Skeletal muscle satellite cell (primary cell): Measurements from ENCODE around the gene EGR4. TPM values are rescaled to one million over a fixed set of nuclear protein-coding genes. Genes with fewer than 3 reads are reported as not detected.

ENCODE experiments used
- H3K27me3 ChIP-seq: 2 replicates; pipeline ENCODE4 v1.7.0; 2013; ENCODE audit warnings: low read length; ENCODE audit not compliant: control insufficient read depth, insufficient read depth
- H3K36me3 ChIP-seq: 2 replicates; pipeline ENCODE4 v1.7.0; 2013; ENCODE audit warnings: mild to moderate bottlenecking, control low read depth, low read length; ENCODE audit not compliant: insufficient read depth
- H3K4me1 ChIP-seq: 2 replicates; pipeline ENCODE4 v1.7.0; 2013; ENCODE audit warnings: low read length; ENCODE audit not compliant: control insufficient read depth, insufficient read depth
- H3K4me2 ChIP-seq: 2 replicates; pipeline ENCODE4 v1.7.0; 2013; ENCODE audit warnings: mild to moderate bottlenecking, low read length
- H3K4me3 ChIP-seq: 2 replicates; pipeline ENCODE4 v1.7.0; 2013; ENCODE audit warnings: low read length
- H3K9ac ChIP-seq: 2 replicates; pipeline ENCODE4 v1.7.0; 2013; ENCODE audit warnings: mild to moderate bottlenecking, low read depth, low read length, moderate library complexity
- H3K9me3 ChIP-seq: replicated peaks from 2 replicates; pipeline ENCODE4 v1.7.0; 2013; ENCODE audit warnings: mild to moderate bottlenecking, control low read depth, low read length
- small RNA-seq: library from RNA; depleted of rRNA; stranded (forward); fragments of <200 nt; gene quantifications from one replicate; pipeline ENCODE3, GENCODE V24; 2012

The EGR4 gene

GRCh38 chr2:73253400-73253799 is 39.9 kb downstream of the EGR4 start:
- Histone ChIP-seq H3K9ac (no peak overlapping the region), H3K9me3 (no peaks in the 10 kb centered on the region), H3K4me3 (no peak overlapping the region), H3K4me2 (no peak overlapping the region), H3K4me1 (no peaks in the 10 kb centered on the region), H3K27me3 (no peaks in the 10 kb centered on the region), H3K36me3 (peaks cover 62% of the 10 kb centered on the region)

- no peaks in the 10 kb centered on the region for H3K4me1 ChIP-seq
- no peak overlapping the region for H3K4me2 ChIP-seq
- no peak overlapping the region for H3K4me3 ChIP-seq
- H3K9ac ChIP-seq, result no peak overlapping the region
- H3K9me3 ChIP-seq, result no peaks in the 10 kb centered on the region
- H3K27me3 ChIP-seq, result no peaks in the 10 kb centered on the region
- peaks cover 71% of the 10 kb centered on the region for H3K36me3 ChIP-seq
These were observed 40.9 kb downstream of the EGR4 start for GRCh38 chr2:73252238-73253027.

GRCh38 chr2:73250872-73251846 is 42.2 kb downstream of the EGR4 start:
- peaks cover 83% of the 10 kb centered on the region for H3K36me3 ChIP-seq
- H3K4me2 ChIP-seq, result no peak overlapping the region
- H3K9me3 ChIP-seq, result no peaks in the 10 kb centered on the region
- H3K4me3 ChIP-seq, result no peak overlapping the region
- H3K9ac ChIP-seq, result no peak overlapping the region
- H3K4me1 ChIP-seq, result no peaks in the 10 kb centered on the region
- no peaks in the 10 kb centered on the region for H3K27me3 ChIP-seq

- H3K4me3 ChIP-seq, result no peak overlapping the region
- no peak overlapping the region for H3K4me2 ChIP-seq
- peaks cover 94% of the 10 kb centered on the region for H3K36me3 ChIP-seq
- no peaks in the 10 kb centered on the region for H3K27me3 ChIP-seq
- H3K9me3 ChIP-seq, result no peaks in the 10 kb centered on the region
- no peak overlapping the region for H3K9ac ChIP-seq
- H3K4me1 ChIP-seq, result no peaks in the 10 kb centered on the region
These were observed 43.7 kb downstream of the EGR4 start for GRCh38 chr2:73249636-73250035.

GRCh38 chr2:73246850-73247249 is 46.5 kb downstream of the EGR4 start:
- no peaks in the 10 kb centered on the region for H3K9me3 ChIP-seq
- H3K9ac ChIP-seq, result no peak overlapping the region
- H3K27me3 ChIP-seq, result no peaks in the 10 kb centered on the region
- H3K4me3 ChIP-seq, result no peak overlapping the region
- H3K36me3 ChIP-seq, result peaks cover 91% of the 10 kb centered on the region
- no peak overlapping the region for H3K4me2 ChIP-seq
- H3K4me1 ChIP-seq, result no peaks in the 10 kb centered on the region

- Histone ChIP-seq H3K9me3 (no peaks in the 10 kb centered on the region), H3K36me3 (peaks cover 86% of the 10 kb centered on the region), H3K4me2 (no peak overlapping the region), H3K4me1 (peaks cover 3% of the 10 kb centered on the region), H3K4me3 (no peak overlapping the region), H3K9ac (no peak overlapping the region), H3K27me3 (no peaks in the 10 kb centered on the region)
These were observed 48.8 kb downstream of the EGR4 start for GRCh38 chr2:73244580-73244979.

- Histone ChIP-seq H3K27me3 (no peaks in the 10 kb centered on the region), H3K36me3 (peaks cover 82% of the 10 kb centered on the region), H3K4me3 (no peak overlapping the region), H3K4me1 (peaks cover 8% of the 10 kb centered on the region), H3K9ac (no peak overlapping the region), H3K4me2 (no peak overlapping the region), H3K9me3 (no peaks in the 10 kb centered on the region)
These were observed 49.3 kb downstream of the EGR4 start for GRCh38 chr2:73243884-73244570.

Small RNAs within 50 kb of the gene (small RNA-seq; reads per million reads assigned to genes)
- not detected for gene RNU6-111P
